Posterior vena cava (tissue), 2 donors: ENCODE results near the gene TANGO2. TPM values are rescaled to one million over a fixed set of nuclear protein-coding genes. Genes with fewer than 3 reads are reported as not detected.

ENCODE experiments used
- DNase-seq: peaks from one replicate; pipeline ENCODE4 v3.0.0-alpha.2; 2020; ENCODE audit warnings: low spot score
- intact Hi-C, 2 donors: fragments of 100-400 bp; cut with DNase I; formaldehyde crosslinking; loops; one replicate each; pipeline versions ENCODE4 v1.14.1 to v1.14.2; 2022 to 2023
- total RNA-seq, 2 donors: library from RNA; stranded (reverse); fragmentation: NEBNext Ultra II Directional; extraction: Animal tissue kit (Norgen Biotek cat#: 25700); gene quantifications; one replicate each; pipeline ENCODE4 v1.2.1, GENCODE V29; 2021
- donor health status: DM: yes; HTN: yes; CAD: no.
- donor health status: DM: yes; HTN: yes; CAD: no.

The TANGO2 gene
- total RNA-seq, 2 donors from 2014 or later: 28.4 to 31.1 TPM

DNA sequence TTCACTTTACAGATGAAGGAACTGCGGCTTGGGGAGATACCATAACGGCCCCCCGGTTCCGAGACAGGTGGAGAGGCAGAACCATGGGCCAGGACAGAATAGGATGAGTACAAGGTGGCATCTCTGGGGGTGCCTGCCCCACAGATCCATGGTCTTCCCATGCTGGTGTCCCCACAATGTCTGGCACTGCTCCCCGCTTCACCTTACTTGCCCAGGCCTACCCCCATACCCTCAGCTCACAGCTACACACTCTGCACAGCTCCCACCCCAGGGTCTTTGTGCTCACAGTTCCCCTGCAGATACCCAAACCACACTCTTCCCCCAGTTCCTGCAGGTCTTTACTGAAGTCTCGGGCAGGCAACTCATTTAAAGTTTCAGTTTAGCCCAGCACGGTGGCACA lies 47.7 kb downstream of the TANGO2 start:
- DNase-seq: no peak
- intact Hi-C loops: no loop called here

DNA sequence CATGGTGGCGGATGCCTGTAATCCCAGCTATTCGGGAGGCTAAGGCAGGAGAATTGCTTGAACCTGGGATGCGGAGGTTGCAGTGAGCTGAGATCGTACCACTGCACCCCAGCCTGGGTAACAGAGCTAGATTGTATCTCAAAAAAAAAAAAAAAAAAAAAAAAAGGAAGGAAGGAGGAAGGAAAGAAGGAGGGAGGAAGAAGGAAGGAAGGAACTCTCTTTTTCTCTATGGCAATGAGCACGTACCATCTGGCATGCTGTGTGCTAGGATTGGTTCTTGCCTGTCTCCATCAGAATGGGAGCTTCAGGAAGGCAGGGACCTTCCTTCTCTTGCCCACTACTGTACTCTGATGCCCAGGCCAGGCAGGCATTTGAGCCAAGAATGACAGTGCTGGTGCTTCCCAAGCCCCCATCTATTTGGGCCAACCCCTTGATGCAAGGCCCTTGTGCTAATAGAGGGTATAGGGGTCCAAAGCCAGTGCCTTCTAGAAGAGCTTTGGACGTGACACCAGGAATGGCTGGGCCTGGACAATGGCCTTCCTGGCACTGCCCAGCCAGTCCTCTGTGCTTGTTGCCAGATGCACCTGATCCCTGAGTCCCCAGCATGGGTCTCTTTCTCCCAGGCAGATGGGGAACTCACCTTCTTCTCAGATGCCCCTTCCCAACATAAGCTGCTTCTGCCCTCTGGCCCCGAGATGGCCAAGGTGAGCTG lies 48.6 kb downstream of the TANGO2 start:
- intact Hi-C loops: no loop called here

DNA sequence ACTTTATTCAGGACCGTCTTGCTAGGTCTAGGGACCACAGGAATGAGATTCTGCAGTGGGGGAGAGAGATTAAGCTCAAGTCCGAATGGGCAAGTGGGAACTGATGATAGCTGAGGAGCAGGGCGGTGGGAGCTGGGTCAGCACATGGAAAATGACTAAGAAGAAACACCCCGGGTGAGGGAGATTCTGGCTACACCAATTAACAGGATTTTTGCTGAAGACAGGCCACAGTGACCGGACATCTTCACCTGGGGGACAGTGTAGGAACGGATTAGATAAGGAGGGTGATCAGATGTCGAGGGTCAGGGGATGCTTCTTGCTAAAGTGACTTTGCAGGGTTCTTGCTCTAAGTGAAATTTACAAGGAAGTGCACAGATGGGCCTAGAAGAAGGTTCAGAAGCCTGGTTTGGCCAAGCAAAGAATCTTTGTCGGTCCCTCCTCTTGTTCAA lies 50.6 kb downstream of the TANGO2 start:
- no peak for DNase-seq
- intact Hi-C loops: no loop called here

More for the DNA sequence above, 48.6 kb downstream of the TANGO2 start:
- DNase-seq: no peak

- intact Hi-C loops: no loop called here
- DNase-seq: no peak
Observed at GRCh38 chr22:20076627-20077172, 55.8 kb downstream of the TANGO2 start.

DNA sequence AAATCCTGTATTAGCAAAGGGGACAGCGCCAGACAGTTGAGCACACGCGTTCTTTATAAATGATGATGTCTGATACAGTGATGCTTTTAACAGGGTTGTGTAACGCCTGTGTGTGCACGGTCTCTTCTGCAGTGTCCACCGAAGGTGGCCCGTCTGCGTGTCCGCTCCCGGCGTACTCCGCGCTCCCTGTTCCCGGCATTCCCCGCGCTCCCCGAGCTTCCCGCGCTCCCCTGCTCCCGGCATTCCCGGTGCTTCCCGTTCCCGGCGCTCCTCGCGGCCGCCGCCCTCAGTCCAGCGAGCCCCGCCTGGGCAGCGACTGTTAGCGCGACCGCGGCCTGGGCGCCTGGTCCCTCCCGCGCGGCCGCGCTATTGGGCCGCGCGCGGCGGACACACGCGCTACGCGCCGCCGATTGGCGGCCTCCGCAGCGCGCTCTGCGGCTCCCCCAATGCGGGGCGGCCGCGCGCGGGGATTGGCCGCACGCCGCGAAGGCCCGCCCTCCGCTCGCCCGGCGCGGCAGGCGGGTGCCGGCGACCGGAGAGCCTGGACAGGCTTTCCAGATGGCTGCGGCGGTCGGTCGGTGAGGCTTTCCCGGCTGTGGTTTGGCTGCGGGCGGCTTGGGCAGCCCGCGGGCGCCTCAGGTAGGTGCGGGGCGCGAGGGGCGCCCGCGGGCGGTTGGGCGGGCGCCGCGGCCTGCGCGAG lies 59.0 kb downstream of the TANGO2 start, which contains the start of gene DGCR8:
TSS of gene DGCR8 (plus strand) at position 497 of the 700 bp plus-strand sequence. CDS start 5,723 bp downstream, outside the sequence.
- peak; percentile 97 for DNase-seq
- intact Hi-C loops: no loop called here

DNA sequence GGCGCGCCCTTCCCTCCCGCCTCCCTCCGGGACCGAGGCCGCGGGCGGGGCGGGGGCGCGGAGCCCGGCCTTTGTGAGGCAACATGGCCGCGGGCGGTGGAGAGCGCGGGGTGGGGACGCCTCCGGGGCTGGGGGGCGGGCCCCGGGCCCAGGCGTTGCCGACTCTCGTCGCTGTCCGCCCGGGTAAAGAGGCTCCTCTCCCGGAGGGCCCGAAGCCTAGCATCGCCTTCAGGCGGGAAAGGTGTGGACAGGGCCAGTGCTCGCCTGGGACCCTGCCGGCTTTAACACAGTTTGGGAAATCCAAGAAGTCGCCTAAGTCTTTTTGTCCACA lies 59.5 kb downstream of the TANGO2 start:
- DNase-seq: peak; percentile 88
- intact Hi-C loops: no loop called here

GRCh38 chr22:20080776-20081654 lies 60.1 kb downstream of the TANGO2 start:
- intact Hi-C loops: no loop called here

DNA sequence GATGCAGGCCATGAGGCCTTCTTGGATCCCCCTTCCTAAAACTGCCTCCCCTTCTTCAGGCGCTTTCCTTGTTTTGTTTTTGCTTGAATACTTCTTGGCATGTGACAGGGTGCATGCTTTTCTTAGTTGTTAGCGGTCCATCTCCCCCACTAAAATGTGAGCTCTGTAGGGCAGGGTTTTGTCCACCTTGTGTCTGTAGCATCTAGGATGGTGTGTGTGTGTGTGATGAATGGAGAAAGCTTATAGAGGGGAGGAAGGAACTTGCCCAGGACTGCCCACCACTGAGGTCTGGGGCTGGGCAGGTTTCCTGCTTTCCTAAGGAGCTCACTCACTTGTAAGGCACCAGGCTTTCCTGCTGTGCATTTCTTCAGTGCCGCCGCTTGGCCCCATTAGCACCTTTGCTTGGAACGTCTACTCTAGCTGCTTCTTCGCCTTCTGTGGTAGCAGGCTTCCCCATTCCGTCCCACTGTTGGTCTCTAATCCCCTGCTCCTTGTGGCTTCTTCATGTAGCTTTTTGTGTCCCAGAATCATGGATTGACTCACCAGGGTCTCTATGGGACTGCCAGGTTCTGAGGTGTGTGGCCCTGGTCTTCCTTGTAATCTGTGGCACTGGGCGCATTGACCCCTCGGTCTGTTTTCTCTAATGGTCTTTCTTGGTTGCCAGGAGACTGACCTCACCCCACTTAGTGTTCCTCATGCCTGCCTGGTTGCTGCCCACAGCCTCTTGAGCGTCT lies 62.4 kb downstream of the TANGO2 start:
- intact Hi-C loops: no loop called here

More at GRCh38 chr22:20080776-20081654, 60.1 kb downstream of the TANGO2 start:
- no peak for DNase-seq

DNA sequence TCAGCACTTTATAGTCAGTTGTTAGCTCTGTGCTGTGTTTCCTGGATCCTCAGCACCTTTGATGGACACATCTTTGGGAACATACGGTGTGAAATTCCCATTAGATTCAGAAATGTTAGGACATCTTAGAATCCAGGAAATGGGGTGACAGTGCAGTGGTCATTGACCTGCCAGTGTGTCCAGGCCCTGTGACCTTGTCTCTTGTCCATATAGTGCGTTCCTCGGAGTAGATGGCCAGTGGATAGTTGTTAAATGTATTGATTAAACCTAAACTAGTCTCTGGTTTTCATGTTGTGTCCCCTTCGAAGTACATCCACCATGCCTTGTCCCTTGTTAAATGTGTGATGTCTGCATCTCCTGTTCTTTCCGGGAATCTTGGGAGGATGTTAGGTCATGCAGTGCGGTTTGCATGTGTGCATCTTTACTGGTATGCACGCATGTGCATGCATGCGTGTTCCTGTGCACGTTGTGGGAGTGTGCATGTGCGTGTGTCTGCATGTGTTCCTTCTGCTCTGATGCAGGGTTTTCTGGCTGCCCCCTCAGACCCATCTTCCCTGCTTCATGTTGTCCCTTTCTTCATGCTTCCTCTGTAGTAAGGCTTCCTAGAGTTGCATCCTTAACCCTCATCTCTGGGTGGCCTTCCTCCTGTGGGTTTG lies 63.1 kb downstream of the TANGO2 start:
- DNase-seq: no peak
- intact Hi-C loops: no loop called here

More for the DNA sequence above, 62.4 kb downstream of the TANGO2 start:
- DNase-seq: no peak

GRCh38 chr22:20084547-20085413 lies 63.9 kb downstream of the TANGO2 start:
- intact Hi-C loops: no loop called here
- no peak for DNase-seq

DNA sequence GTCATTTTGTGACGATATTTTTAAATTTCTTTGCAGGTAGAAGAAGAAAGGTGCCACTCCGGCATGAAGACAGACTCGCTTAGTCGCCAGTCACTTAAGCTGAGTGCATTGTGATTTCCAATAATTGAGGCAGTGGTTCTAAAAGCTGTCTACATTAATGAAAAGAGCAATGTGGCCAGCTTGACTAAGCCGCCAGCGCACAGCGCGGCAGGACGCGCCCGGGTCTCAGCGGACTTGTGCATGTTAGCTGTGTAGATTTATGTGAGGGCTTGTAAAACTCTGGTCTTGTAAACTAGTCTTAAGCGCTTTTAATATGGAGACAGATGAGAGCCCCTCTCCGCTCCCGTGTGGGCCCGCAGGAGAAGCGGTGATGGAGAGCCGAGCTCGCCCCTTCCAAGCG lies 64.7 kb downstream of the TANGO2 start:
- intact Hi-C loops: no loop called here
- no peak for DNase-seq

GRCh38 chr22:20086101-20086599 lies 65.2 kb downstream of the TANGO2 start:
- DNase-seq: no peak
- intact Hi-C loops: no loop called here

- DNase-seq: no peak
- intact Hi-C loops: no loop called here
Observed at GRCh38 chr22:20086763-20087162, 65.9 kb downstream of the TANGO2 start.

DNA sequence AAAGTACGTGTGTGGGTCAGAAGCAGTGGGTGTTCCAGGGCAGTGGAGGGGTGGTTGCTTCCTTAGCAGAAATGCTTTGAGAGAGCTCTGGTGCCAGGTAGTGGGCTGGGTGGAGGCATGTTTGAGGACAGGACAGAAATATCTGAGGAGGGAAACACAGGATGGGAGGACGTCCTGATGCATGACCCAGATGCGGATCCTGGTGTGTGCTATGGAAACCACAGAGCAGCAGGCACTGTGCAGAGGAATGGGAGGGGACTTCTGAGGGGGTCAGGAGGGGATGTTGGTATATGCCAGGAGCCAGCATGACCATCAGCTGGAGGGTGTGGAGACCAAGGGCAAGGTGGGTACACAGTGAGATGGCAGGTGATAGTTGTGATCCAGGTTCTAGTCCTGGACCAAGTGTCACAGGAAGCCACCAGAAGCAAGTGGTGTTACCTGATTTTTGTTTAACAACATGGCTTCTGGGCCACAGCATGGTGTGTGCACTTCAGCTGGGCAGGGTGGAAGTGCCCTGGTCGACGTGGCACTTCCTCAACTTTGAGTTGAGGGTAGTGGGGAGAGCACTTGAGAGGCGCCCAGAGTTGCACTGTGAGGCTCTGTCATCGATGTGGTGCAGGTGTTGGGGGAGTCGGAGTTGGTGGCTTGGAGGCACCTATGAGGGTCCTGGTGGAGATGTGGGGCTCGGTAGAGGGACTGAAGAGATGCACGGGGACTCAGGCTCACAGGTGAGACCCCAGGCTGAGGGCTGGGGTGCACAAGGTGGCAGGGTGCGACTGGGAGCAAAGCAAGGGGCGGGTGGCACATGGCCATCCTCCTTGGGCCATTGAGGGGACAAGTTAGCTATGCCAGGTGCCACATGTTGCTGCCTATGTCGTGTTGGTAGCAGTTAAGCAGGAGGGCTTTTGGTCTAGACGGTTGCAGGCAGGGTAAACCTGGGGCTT lies 66.7 kb downstream of the TANGO2 start:
- DNase-seq: no peak
- intact Hi-C loops: no loop called here

DNA sequence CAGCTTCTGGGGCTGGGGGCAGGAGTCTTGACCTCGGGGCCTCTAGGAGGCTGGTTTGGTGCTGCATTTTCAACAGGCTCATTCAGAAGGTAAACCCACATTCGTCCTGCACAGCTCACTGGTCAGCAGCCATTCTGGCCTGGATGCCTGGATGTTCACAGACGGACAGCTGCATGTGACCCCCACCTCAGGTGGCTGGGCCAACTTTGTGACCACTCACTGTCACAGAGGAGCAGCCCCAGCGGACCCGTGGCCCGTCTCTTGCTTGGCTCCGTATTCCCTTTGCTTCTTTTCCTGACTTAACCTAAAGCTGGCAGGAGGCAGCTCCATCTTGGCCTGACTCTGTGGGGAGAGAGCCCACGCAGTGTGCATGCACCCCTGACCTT lies 67.3 kb downstream of the TANGO2 start:
- intact Hi-C loops: no loop called here
- no peak for DNase-seq

- intact Hi-C loops: no loop called here
- DNase-seq: no peak
Observed at GRCh38 chr22:20089226-20089976, 68.5 kb downstream of the TANGO2 start.
